SK-N-SH treated with all-trans-retinoic acid at 6 μM for 48 hours (cell line): ENCODE results near the gene ARFGEF3.

ENCODE experiments used
- ATAC-seq: fragments of 200-7000 bp; cut with Tn5 transposase; 3 replicates; pipeline ENCODE4 v1.9.1; 2020; ENCODE audit warnings: mild to moderate bottlenecking, moderate library complexity
- ARNTL ChIP-seq: fragments of 450-650 bp; formaldehyde crosslinking; IDR thresholded peaks from 2 replicates; pipeline ENCODE4 v1.5.0; 2020; ENCODE audit warnings: low read depth, mild to moderate bottlenecking, moderate library complexity, borderline replicate concordance
- BACH2 ChIP-seq: fragments of 250-450 bp; sonication (Bioruptor Pico); IDR thresholded peaks from 2 replicates; pipeline ENCODE4 v1.9.0; 2021; ENCODE audit warnings: mild to moderate bottlenecking, borderline replicate concordance
- CSDC2 ChIP-seq: fragments of 250-450 bp; sonication (Bioruptor Pico); IDR thresholded peaks from 2 replicates; pipeline ENCODE4 v1.5.0; 2020; ENCODE audit warnings: mild to moderate bottlenecking, moderate library complexity
- ESRRG ChIP-seq: fragments of 250-450 bp; sonication (Bioruptor Pico); IDR thresholded peaks from 2 replicates; pipeline ENCODE4 v1.6.1; 2021; ENCODE audit warnings: mild to moderate bottlenecking
- GLIS3 ChIP-seq: fragments of 250-450 bp; sonication (Bioruptor Pico); IDR thresholded peaks from 2 replicates; pipeline ENCODE4 v1.5.0; 2020; ENCODE audit warnings: mild to moderate bottlenecking, moderate library complexity
- ISL1 ChIP-seq: fragments of 250-450 bp; sonication (Bioruptor Pico); IDR thresholded peaks from 2 replicates; pipeline ENCODE4 v2.1.2; 2022; ENCODE audit warnings: mild to moderate bottlenecking, moderate library complexity
- PPARA ChIP-seq: fragments of 250-450 bp; sonication (Bioruptor Pico); IDR thresholded peaks from 2 replicates; pipeline ENCODE4 v1.5.0; 2020; ENCODE audit warnings: mild to moderate bottlenecking, borderline replicate concordance
- RARB ChIP-seq: fragments of 250-450 bp; sonication (Bioruptor Pico); IDR thresholded peaks from 2 replicates; pipeline ENCODE4 v1.8.0; 2021; ENCODE audit warnings: mild to moderate bottlenecking, moderate library complexity
- SNAI2 ChIP-seq: fragments of 250-450 bp; sonication (Bioruptor Pico); IDR thresholded peaks from 2 replicates; pipeline ENCODE4 v1.5.0; 2020; ENCODE audit warnings: mild to moderate bottlenecking, moderate library complexity
- TCF4 ChIP-seq: fragments of 250-450 bp; sonication (Bioruptor Pico); IDR thresholded peaks from 2 replicates; pipeline ENCODE4 v1.8.0; 2021; ENCODE audit warnings: mild to moderate bottlenecking, moderate library complexity, borderline replicate concordance
- TOX ChIP-seq: fragments of 250-450 bp; sonication (Bioruptor Pico); IDR thresholded peaks from 2 replicates; pipeline ENCODE4 v1.8.0; 2021; ENCODE audit warnings: mild to moderate bottlenecking, moderate library complexity, borderline replicate concordance
- ZC3H10 ChIP-seq: fragments of 250-450 bp; sonication (Bioruptor Pico); IDR thresholded peaks from 2 replicates; pipeline ENCODE4 v1.5.1; 2021; ENCODE audit warnings: mild to moderate bottlenecking, moderate library complexity
- ZFP3 ChIP-seq: fragments of 250-450 bp; sonication (Bioruptor Pico); IDR thresholded peaks from 2 replicates; pipeline ENCODE4 v1.5.0; 2020; ENCODE audit warnings: mild to moderate bottlenecking, moderate library complexity
- ZFP30 ChIP-seq: fragments of 450-650 bp; formaldehyde crosslinking; IDR thresholded peaks from 2 replicates; pipeline ENCODE4 v1.5.0; 2022; ENCODE audit warnings: mild to moderate bottlenecking, moderate library complexity
- ZNF565 ChIP-seq: fragments of 450-650 bp; formaldehyde crosslinking; conservative IDR thresholded peaks from 2 replicates; pipeline ENCODE4 v1.5.0; 2020; ENCODE audit warnings: low read depth, mild to moderate bottlenecking, moderate library complexity
- ZNF8 ChIP-seq: fragments of 450-650 bp; formaldehyde crosslinking; IDR thresholded peaks from 2 replicates; pipeline ENCODE4 v1.5.0; 2020; ENCODE audit warnings: mild to moderate bottlenecking, moderate library complexity
- TF ChIP-seq, protein P1 (sequence below): fragments of 250-450 bp; sonication (Bioruptor Pico); IDR thresholded peaks from 2 replicates; pipeline ENCODE4 v1.8.0; 2021; ENCODE audit warnings: low read depth, mild to moderate bottlenecking, moderate library complexity, borderline replicate concordance
- TF ChIP-seq, protein P2 (sequence below): fragments of 250-450 bp; sonication (Bioruptor Pico); IDR thresholded peaks from 2 replicates; pipeline ENCODE4 v1.5.1; 2020; ENCODE audit warnings: low read depth, mild to moderate bottlenecking, moderate library complexity
- TF ChIP-seq, protein P3 (sequence below): fragments of 250-450 bp; sonication (Bioruptor Pico); IDR thresholded peaks from 2 replicates; pipeline ENCODE4 v1.5.1; 2021; ENCODE audit warnings: mild to moderate bottlenecking, moderate library complexity
- TF ChIP-seq, protein P4 (sequence below): fragments of 250-450 bp; sonication (Bioruptor Pico); IDR thresholded peaks from 2 replicates; pipeline ENCODE4 v1.8.0; 2020; ENCODE audit warnings: mild to moderate bottlenecking, moderate library complexity, borderline replicate concordance

The ARFGEF3 gene

DNA sequence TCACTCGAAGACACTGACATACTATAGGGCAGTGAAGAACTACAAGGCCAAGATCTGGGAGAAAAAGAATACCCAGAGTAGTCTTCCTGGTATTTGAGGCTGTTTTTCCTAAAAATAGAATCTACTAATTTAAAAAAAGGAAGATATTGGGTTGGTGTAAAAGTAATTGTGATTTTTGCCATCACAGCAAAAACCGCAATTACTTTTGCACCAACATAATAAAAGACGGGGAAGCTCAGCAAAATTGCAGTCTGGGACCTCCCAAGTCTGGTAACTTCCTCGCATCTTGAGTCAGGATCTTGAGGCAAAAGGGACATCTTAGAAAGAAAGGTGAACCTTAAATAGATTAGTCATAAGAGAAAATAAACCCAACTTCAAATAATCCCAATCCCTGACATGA, 138.7 kb downstream of the ARFGEF3 start (continued):
- TF ChIP-seq, protein P1, sequence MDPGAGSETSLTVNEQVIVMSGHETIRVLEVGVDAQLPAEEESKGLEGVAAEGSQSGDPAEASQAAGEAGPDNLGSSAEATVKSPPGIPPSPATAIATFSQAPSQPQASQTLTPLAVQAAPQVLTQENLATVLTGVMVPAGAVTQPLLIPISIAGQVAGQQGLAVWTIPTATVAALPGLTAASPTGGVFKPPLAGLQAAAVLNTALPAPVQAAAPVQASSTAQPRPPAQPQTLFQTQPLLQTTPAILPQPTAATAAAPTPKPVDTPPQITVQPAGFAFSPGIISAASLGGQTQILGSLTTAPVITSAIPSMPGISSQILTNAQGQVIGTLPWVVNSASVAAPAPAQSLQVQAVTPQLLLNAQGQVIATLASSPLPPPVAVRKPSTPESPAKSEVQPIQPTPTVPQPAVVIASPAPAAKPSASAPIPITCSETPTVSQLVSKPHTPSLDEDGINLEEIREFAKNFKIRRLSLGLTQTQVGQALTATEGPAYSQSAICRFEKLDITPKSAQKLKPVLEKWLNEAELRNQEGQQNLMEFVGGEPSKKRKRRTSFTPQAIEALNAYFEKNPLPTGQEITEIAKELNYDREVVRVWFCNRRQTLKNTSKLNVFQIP (CRISPR knock-in tag), result no peak

DNA sequence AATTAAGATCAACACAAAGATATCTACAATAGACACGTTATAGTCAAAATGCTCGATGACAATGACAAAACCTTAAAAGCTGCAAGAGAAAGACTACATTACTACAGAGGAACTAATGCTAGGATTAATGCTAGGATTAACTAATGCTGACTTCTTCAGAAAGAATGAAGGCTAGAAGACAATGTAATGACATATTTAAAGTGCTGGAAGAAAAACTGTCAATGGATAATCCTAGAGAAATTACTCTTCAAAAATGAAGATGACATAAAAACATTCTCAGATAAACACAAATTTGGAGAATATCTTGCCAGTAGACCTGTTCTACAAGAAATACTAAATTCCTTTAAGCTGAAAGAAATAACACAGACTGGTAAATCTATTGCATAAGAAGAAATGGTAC, 140.8 kb downstream of the ARFGEF3 start:
- ATAC-seq, result no peak
- TF ChIP-seq, protein P2, sequence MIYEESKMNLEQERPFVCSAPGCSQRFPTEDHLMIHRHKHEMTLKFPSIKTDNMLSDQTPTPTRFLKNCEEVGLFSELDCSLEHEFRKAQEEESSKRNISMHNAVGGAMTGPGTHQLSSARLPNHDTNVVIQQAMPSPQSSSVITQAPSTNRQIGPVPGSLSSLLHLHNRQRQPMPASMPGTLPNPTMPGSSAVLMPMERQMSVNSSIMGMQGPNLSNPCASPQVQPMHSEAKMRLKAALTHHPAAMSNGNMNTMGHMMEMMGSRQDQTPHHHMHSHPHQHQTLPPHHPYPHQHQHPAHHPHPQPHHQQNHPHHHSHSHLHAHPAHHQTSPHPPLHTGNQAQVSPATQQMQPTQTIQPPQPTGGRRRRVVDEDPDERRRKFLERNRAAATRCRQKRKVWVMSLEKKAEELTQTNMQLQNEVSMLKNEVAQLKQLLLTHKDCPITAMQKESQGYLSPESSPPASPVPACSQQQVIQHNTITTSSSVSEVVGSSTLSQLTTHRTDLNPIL (CRISPR knock-in tag), result no peak
- no peak for TF ChIP-seq RARB (CRISPR knock-in tag)
- no peak for TF ChIP-seq ARNTL (CRISPR knock-in tag)
- no peak for TF ChIP-seq ZNF565 (CRISPR knock-in tag)
- TF ChIP-seq ZC3H10 (CRISPR knock-in tag), result no peak

DNA sequence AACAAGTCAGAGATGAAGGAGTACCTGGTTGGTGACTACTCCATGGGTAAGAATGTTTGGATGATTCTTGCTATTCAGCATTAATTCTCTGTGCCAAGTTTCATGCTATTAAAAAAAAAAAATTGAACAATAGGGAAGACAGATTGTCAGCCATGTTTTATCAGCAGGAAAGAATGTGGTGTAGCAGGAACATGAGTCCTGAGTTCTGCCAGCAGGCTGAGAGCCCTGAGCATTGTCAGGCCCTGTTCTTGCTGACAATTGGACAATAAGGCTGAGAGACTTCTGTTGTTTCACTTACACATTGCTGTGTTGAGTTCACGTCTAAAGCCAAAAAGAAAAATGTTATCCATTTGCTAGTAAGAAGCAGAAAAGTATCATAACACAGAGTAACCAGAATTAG, 145.6 kb downstream of the ARFGEF3 start:
- TF ChIP-seq ZFP30 (CRISPR knock-in tag), result no peak
- no peak for TF ChIP-seq ZNF8 (CRISPR knock-in tag)
- ATAC-seq, result no peak

DNA sequence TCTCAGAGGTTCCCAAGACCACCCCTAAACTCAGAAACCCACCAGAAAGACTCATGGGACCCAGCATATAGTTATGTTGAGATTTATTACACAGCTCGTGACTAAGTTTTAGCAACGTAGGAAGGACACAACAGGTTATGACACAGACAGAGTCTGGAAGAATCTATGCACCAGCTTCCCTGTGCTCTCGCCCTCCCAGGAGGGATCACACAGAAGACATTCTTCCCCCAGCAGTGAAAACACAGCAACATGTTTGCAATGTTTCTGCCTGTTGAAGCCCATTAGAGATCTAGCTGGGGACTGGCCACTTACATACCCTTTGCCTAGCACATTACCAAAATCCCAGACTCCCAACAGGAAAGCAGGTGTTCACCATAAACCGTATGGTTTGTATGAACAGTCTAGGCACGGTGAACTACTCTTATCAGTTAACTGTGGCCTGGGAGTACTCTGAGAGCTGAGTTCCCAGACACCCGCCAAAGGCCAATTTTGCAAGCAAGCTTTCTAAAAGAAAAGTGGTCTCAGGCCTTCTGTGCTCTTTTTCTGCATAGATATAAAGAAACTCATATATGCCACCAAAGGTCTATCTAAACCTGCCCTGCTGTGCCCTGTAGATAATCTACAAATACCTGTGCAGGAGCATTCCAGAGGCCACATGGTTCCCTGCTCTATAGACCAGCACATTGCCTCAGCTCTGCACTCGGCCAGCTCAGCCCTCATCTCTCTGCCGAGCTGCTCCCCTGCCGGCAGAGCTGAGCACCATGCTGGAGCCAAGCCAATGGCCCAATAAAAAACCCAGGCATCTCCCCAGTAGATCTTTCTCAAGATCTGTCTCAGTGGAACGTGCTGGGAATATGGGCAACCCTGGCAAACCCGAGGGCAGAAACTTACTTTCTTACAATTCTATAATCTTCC, 146.3 kb downstream of the ARFGEF3 start:
- TF ChIP-seq ISL1 (no peak), GLIS3 (CRISPR knock-in tag) (no peak), ZC3H10 (CRISPR knock-in tag) (no peak), ZNF8 (CRISPR knock-in tag) (no peak), ZFP3 (CRISPR knock-in tag) (no peak), TCF4 (CRISPR knock-in tag) (no peak), TOX (no peak), PPARA (CRISPR knock-in tag) (no peak), BACH2 (CRISPR knock-in tag) (no peak), ZNF565 (CRISPR knock-in tag) (no peak), CSDC2 (no peak), RARB (CRISPR knock-in tag) (no peak), ESRRG (CRISPR knock-in tag) (no peak), ZFP30 (CRISPR knock-in tag) (no peak), ARNTL (CRISPR knock-in tag) (no peak), SNAI2 (CRISPR knock-in tag) (no peak)
- TF ChIP-seq, protein P1 (CRISPR knock-in tag), result no peak
- TF ChIP-seq, protein P3, sequence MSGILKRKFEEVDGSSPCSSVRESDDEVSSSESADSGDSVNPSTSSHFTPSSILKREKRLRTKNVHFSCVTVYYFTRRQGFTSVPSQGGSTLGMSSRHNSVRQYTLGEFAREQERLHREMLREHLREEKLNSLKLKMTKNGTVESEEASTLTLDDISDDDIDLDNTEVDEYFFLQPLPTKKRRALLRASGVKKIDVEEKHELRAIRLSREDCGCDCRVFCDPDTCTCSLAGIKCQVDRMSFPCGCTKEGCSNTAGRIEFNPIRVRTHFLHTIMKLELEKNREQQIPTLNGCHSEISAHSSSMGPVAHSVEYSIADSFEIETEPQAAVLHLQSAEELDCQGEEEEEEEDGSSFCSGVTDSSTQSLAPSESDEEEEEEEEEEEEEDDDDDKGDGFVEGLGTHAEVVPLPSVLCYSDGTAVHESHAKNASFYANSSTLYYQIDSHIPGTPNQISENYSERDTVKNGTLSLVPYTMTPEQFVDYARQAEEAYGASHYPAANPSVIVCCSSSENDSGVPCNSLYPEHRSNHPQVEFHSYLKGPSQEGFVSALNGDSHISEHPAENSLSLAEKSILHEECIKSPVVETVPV (CRISPR knock-in tag), result no peak
- TF ChIP-seq, protein P2 (CRISPR knock-in tag), result no peak
- TF ChIP-seq, protein P4, sequence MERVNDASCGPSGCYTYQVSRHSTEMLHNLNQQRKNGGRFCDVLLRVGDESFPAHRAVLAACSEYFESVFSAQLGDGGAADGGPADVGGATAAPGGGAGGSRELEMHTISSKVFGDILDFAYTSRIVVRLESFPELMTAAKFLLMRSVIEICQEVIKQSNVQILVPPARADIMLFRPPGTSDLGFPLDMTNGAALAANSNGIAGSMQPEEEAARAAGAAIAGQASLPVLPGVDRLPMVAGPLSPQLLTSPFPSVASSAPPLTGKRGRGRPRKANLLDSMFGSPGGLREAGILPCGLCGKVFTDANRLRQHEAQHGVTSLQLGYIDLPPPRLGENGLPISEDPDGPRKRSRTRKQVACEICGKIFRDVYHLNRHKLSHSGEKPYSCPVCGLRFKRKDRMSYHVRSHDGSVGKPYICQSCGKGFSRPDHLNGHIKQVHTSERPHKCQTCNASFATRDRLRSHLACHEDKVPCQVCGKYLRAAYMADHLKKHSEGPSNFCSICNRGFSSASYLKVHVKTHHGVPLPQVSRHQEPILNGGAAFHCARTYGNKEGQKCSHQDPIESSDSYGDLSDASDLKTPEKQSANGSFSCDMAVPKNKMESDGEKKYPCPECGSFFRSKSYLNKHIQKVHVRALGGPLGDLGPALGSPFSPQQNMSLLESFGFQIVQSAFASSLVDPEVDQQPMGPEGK (CRISPR knock-in tag), result no peak
- peak; percentile 67; the same call in 2 of the 3 replicates for ATAC-seq
